HT1080 (cell line): ENCODE data around the gene IL5RA. TPM values are rescaled to one million over a fixed set of nuclear protein-coding genes. Genes with fewer than 3 reads are reported as not detected.

Experiments used
- DNase-seq: peaks from one replicate; pipeline ENCODE4 v3.0.0-alpha.2; 2015; ENCODE audit warnings: low read depth
- total RNA-seq: library from RNA; depleted of rRNA; stranded (reverse); fragments of >200 nt; shearing (Covaris generic); gene quantifications from 2 replicates; pipeline ENCODE4 v1.2.3, GENCODE V29; 2014

Gene IL5RA
- total RNA-seq, 1 experiment from 2014 or later = not detected

DNA sequence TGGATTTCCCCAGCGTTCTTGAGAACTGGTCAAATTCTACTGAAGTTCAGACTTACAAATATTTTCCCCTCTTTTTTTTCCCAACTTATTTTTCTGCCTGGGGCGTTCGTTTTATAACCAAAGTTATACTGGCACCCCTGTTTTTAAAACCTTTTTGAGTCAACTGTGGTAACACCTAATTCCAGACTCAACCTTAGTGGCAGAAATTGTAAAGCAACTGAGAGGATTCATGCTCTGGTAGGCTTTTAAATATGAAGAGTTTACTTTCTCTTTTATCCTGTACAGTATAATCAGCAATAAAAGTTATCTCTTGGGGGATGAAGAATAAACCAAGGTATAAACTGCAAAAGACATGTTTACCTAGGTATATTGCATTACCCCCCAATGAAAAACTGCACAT is 2.3 kb downstream of the IL5RA start:
- no peak for DNase-seq

GRCh38 chr3:3107181-3107580 is 3.0 kb downstream of the IL5RA start:
- DNase-seq = no peak

GRCh38 chr3:3105815-3106214 is 4.4 kb downstream of the IL5RA start:
- no peak for DNase-seq

DNA sequence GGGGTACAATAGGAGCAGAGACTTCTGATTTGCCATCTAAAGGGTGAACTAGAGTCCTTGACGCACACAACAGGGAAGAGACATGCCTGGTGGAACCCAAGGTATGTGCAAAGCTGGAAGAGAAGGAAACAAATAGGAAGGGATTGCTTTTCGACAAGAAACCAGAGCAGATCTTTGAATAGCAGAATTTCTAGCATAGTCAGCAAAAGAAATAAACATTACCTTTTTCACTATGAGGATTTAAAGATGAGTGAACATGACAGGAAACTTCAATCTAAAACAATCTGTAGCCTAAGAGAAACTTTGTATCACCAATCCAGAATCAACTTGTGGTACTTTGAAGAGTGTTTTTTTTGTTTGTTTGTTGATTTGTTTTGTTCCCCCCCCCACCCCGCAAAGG is 4.9 kb downstream of the IL5RA start:
- DNase-seq = no peak

- no peak for DNase-seq
Observed at GRCh38 chr3:3102751-3103150, 7.4 kb downstream of the IL5RA start.

DNA sequence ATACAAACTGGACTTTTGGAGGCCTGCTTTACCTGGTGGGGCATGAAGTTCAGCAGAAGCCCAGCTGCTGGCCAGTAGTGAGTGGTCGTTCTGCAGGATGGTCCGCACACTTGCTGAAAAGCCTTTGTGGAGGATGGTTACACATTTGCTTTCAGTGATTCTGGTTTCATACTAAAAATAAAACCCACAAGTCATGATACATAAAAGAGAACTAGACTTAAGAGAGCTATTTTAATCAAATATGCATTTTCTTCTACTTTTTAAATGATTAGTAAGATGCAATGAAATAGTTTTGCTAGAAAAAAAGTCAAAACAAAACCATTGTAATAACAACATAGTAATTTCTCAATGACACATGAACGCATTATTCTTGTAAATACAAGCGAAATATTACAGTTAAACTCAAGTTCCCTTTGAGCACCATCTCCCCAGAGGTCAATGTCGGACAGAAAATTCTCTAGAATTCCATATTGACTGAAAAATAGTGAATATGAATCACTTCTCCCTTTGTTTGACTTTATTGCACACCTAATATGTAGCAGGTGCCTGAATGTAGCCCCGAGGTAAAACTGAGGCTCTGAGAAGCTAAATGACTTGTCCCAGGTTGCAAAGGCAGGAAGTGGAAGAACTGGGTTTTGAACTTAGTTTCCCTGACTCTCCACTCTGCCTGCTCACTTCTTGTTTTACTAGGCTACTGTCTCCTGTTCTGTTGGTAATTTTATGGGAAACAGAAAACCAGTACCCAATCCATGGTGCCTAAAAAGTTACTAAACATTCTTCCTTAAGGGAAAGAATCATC is 8.3 kb downstream of the IL5RA start:
- no peak for DNase-seq

GRCh38 chr3:3097958-3098357 is 12.2 kb downstream of the IL5RA start:
- no peak for DNase-seq

- DNase-seq = no peak
Observed at GRCh38 chr3:3089017-3089416, 21.2 kb downstream of the IL5RA start.

- no peak for DNase-seq
Observed at GRCh38 chr3:3087716-3088465, 22.3 kb downstream of the IL5RA start.

- DNase-seq = no peak
Observed at GRCh38 chr3:3087279-3087678, 22.9 kb downstream of the IL5RA start.

- no peak for DNase-seq
Observed at GRCh38 chr3:3086239-3086638, 23.9 kb downstream of the IL5RA start.

- DNase-seq = no peak
Observed at GRCh38 chr3:3085782-3086181, 24.4 kb downstream of the IL5RA start.

GRCh38 chr3:3084890-3085289 is 25.3 kb downstream of the IL5RA start:
- no peak for DNase-seq

- DNase-seq = no peak
Observed at GRCh38 chr3:3082234-3082924, 27.8 kb downstream of the IL5RA start.

DNA sequence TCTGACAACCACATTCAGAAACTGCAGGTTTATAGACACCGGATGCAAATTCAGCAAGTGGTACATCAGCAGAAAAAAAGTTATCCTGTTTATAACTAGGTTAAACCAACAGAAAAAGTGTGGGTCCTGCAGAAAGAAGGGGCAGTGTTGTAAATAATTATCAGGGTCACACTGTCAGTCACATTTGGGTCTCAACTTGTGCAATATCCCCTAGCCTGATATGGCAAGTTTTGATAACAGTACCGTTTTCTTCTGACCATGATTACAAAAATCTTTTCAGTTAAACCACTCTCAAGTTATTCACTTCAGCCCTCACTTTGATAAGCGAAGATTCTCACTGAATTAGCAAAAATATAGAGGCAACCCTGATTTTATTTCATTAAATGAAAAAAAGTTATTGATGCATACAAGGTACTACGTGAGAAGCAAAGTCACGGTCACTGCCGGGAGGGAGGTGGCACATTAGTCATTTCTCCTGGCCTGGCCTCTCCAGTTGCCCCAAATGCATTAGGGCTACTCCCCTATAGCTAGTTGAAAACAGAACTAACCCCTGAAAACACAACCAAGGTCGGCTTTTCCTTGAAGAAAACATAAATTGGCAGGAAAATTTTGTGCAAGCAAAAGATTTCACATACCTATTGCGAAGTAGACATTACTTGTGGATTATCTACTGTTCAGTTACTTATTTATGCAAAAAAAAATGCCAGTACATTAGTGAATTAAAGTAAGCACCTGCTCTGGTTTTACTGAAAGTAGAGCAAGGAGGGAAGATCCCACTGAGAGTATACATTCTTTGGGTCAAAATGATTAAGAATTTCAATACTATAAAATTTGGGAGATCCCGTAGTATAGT is 28.6 kb downstream of the IL5RA start:
- DNase-seq = no peak

DNA sequence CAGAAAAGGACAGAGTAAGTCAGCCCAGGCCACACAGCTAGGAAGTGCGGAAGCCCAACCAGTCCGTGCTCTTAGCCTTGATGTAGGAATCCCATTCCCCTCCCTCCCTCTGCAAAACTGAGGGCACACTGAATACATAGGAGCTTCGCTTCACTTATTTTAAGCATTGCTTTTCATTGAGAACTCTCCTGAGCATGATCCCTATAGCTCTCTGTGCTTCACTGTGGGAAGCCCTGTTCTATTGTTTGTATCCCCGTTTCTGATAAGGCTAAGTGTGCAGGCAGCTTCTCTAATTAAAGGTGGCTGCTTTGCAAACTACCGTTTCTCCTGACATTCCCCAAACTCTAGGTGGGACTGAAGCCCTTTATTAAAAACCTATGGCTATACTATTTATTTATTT is 29.9 kb downstream of the IL5RA start:
- DNase-seq = no peak

DNA sequence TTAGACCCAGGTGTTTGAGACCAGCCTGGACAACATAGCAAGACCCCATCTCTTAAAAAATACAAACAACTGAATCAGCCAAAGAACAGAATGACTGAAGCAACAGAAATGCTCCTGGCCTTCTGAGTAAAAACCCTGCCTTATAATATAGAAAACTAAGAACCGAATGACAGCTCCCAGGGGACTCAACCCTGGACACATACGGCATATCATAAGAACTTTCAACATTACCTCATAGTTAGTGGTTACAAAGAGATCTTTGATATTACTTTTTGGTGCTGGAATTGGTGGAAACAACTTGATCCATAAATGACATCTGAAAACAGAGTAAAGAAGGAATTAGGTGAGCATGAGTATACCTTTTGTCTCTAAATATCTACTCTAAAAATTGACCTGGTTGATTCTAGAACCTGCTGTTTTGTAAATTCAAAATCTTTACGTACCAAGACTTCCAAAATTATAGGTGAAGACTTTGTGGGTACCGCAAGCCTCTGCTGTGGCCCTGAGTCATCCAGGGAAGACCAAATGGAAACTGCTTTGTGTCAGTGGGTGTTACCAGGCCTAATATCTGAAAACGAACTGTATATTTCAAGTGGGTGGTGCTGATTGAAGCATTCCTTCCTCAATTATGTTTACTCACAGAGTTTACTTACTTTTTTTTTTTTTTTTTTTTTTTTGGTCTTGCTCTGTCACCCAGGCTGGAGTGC is 35.5 kb downstream of the IL5RA start:
- DNase-seq = no peak

GRCh38 chr3:3071136-3071535 is 39.0 kb downstream of the IL5RA start:
- DNase-seq = no peak

DNA sequence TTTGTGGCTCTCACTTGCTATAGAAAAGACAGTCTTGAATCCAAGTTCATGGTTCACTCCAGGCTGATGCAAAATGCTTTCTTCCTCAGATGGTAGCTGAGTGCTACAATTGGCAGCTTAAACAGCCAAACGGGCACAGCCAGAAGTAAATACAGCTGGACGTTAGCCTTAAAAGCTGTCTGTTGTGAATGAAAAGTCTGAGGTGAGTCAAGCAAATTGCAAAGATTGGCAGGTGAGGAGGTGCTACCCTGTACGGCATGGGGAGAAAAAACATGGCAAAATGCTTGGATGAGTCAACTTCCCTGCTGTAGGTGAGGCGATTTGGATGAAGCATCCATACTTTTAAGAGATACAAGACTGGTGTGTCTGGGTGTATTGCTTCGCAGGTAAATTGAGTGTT is 40.5 kb downstream of the IL5RA start:
- DNase-seq = no peak

GRCh38 chr3:3068358-3068881 is 41.8 kb downstream of the IL5RA start:
- DNase-seq = no peak
